K562 (cell line): ENCODE data around the gene KCNK3. TPM values are rescaled to one million over a fixed set of nuclear protein-coding genes. Genes with fewer than 3 reads are reported as not detected.
A peak's percentile ranks its signal among the peaks of the same experiment; 100 is the strongest.

Experiments
- BRD9 ChIP-seq: fragments of 450-650 bp; IDR thresholded peaks from 2 replicates; pipeline ENCODE4 v1.6.1; 2018; ENCODE audit warnings: low read depth; ENCODE audit not compliant: partially characterized antibody
- KLF16 ChIP-seq: IDR thresholded peaks from 2 replicates; pipeline ENCODE4 v1.6.1; 2016; ENCODE audit warnings: antibody characterized with exemption
- RAD21 ChIP-seq, 2 experiments: fragments of 250-450 bp in 1 of 2; fragments of 450-650 bp in 1 of 2; sonication (Bioruptor Pico) in 1 of 2; formaldehyde crosslinking in 1 of 2; IDR thresholded peaks in 1 of 2; conservative IDR thresholded peaks in 1 of 2; 2 replicates each; pipeline versions ENCODE4 v1.4.0 to v1.8.0; 2020 to 2022; ENCODE audit warnings: mild to moderate bottlenecking in 2 of 2, moderate library complexity in 1 of 2
- RBFOX2 ChIP-seq: fragments of 200-400 bp; formaldehyde crosslinking; IDR thresholded peaks from 2 replicates; pipeline ENCODE4 v1.6.1; 2017; ENCODE audit warnings: low read depth, mild to moderate bottlenecking, low read length, moderate library complexity
- RBM17 ChIP-seq: fragments of 200-400 bp; formaldehyde crosslinking; IDR thresholded peaks from 2 replicates; pipeline ENCODE4 v1.6.1; 2017; ENCODE audit warnings: low read depth, mild to moderate bottlenecking, low read length, borderline replicate concordance
- RBM39 ChIP-seq: fragments of 200-400 bp; formaldehyde crosslinking; optimal IDR thresholded peaks from 2 replicates; pipeline ENCODE3; 2018; ENCODE audit warnings: low read depth, low read length
- polyA plus RNA-seq, 8 experiments: library from polyadenylated mRNA; depleted of rRNA in 4 of 8; stranded (reverse) in 5 of 8; unstranded in 3 of 8; fragments of >200 nt; fragmentation: Nextera tagmentation in 2 of 8; fragmentation: Illumina TruSeq in 1 of 8; extraction: Ambion mirVana in 2 of 8; extraction: Trizol in 1 of 8; gene quantifications; 2 replicates each; pipeline versions ENCODE4 v1.2.1 to v1.2.3, GENCODE V29; 2011 to 2014; ENCODE audit warnings: inconsistent platforms in 1 of 8, missing spikeins in 1 of 8
- total RNA-seq, 7 experiments: library from RNA; depleted of rRNA in 6 of 7; stranded (reverse); fragments of >200 nt in 6 of 7; fragmentation: Illumina TruSeq in 2 of 7; extraction: Trizol in 2 of 7; gene quantifications; 2 replicates each; pipeline versions ENCODE4 v1.2.1 to v1.2.3, GENCODE V29; 2011 to 2021; ENCODE audit warnings: low replicate concordance in 1 of 7
- TF ChIP-seq, protein P1 (sequence below): fragments of 450-650 bp; IDR thresholded peaks from 2 replicates; pipeline ENCODE4 v1.6.1; 2016; ENCODE audit warnings: mild to moderate bottlenecking, moderate library complexity
- TF ChIP-seq, protein P2 (sequence below): sonication (generic); formaldehyde crosslinking; IDR thresholded peaks from 2 replicates; pipeline ENCODE4 v1.8.0; 2022; ENCODE audit warnings: mild to moderate bottlenecking, missing genetic modification reagents
- TF ChIP-seq, protein P3 (sequence below): fragments of 450-650 bp; IDR thresholded peaks from 2 replicates; pipeline ENCODE4 v1.6.1; 2016
- TF ChIP-seq, protein P4 (sequence below): sonication (generic); formaldehyde crosslinking; IDR thresholded peaks from 2 replicates; pipeline ENCODE4 v1.8.1; 2022; ENCODE audit warnings: missing genetic modification reagents
- TF ChIP-seq, protein P5 (sequence below), 2 experiments: IDR thresholded peaks; 2 replicates each; pipeline ENCODE4 v1.6.1; 2011; ENCODE audit warnings: borderline replicate concordance in 1 of 2, control low read depth in 1 of 2, low read depth in 1 of 2, low read length in 1 of 2, mild to moderate bottlenecking in 1 of 2, mixed read lengths in 1 of 2, moderate library complexity in 1 of 2; ENCODE audit not compliant: insufficient read depth in 1 of 2, insufficient read length in 1 of 2, poor library complexity in 1 of 2, severe bottlenecking in 1 of 2; ENCODE audit errors: extremely low read depth in 1 of 2

KCNK3 gene
- total and polyA plus RNA-seq, 9 of the 15 experiments (the other 6 are each of a cell fraction or from before 2014, with no cell fraction given) = 0.01 to 0.20 (median 0.07) TPM; not detected in 5

DNA sequence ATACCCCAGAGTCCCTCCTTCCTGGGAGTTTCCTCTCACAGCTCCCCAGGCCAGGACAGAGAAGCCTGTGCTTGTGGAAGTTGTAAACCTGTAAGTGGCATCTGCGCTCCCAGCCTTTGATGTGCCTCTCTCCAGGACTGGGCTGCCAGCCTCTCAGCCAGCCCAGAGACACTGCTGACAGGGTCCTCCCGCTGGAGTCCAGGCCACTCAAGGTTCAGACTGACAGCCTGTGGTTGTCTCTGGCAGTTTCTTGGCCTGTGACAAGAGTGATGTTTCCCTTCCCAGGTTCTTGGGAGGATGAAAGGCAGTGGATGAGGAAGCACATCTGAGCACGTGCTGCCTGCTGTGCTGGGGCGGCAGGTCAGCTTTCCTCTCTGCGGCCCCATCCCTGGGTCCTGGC, 74.6 kb downstream of the KCNK3 start (continued):
- TF ChIP-seq, protein P1, sequence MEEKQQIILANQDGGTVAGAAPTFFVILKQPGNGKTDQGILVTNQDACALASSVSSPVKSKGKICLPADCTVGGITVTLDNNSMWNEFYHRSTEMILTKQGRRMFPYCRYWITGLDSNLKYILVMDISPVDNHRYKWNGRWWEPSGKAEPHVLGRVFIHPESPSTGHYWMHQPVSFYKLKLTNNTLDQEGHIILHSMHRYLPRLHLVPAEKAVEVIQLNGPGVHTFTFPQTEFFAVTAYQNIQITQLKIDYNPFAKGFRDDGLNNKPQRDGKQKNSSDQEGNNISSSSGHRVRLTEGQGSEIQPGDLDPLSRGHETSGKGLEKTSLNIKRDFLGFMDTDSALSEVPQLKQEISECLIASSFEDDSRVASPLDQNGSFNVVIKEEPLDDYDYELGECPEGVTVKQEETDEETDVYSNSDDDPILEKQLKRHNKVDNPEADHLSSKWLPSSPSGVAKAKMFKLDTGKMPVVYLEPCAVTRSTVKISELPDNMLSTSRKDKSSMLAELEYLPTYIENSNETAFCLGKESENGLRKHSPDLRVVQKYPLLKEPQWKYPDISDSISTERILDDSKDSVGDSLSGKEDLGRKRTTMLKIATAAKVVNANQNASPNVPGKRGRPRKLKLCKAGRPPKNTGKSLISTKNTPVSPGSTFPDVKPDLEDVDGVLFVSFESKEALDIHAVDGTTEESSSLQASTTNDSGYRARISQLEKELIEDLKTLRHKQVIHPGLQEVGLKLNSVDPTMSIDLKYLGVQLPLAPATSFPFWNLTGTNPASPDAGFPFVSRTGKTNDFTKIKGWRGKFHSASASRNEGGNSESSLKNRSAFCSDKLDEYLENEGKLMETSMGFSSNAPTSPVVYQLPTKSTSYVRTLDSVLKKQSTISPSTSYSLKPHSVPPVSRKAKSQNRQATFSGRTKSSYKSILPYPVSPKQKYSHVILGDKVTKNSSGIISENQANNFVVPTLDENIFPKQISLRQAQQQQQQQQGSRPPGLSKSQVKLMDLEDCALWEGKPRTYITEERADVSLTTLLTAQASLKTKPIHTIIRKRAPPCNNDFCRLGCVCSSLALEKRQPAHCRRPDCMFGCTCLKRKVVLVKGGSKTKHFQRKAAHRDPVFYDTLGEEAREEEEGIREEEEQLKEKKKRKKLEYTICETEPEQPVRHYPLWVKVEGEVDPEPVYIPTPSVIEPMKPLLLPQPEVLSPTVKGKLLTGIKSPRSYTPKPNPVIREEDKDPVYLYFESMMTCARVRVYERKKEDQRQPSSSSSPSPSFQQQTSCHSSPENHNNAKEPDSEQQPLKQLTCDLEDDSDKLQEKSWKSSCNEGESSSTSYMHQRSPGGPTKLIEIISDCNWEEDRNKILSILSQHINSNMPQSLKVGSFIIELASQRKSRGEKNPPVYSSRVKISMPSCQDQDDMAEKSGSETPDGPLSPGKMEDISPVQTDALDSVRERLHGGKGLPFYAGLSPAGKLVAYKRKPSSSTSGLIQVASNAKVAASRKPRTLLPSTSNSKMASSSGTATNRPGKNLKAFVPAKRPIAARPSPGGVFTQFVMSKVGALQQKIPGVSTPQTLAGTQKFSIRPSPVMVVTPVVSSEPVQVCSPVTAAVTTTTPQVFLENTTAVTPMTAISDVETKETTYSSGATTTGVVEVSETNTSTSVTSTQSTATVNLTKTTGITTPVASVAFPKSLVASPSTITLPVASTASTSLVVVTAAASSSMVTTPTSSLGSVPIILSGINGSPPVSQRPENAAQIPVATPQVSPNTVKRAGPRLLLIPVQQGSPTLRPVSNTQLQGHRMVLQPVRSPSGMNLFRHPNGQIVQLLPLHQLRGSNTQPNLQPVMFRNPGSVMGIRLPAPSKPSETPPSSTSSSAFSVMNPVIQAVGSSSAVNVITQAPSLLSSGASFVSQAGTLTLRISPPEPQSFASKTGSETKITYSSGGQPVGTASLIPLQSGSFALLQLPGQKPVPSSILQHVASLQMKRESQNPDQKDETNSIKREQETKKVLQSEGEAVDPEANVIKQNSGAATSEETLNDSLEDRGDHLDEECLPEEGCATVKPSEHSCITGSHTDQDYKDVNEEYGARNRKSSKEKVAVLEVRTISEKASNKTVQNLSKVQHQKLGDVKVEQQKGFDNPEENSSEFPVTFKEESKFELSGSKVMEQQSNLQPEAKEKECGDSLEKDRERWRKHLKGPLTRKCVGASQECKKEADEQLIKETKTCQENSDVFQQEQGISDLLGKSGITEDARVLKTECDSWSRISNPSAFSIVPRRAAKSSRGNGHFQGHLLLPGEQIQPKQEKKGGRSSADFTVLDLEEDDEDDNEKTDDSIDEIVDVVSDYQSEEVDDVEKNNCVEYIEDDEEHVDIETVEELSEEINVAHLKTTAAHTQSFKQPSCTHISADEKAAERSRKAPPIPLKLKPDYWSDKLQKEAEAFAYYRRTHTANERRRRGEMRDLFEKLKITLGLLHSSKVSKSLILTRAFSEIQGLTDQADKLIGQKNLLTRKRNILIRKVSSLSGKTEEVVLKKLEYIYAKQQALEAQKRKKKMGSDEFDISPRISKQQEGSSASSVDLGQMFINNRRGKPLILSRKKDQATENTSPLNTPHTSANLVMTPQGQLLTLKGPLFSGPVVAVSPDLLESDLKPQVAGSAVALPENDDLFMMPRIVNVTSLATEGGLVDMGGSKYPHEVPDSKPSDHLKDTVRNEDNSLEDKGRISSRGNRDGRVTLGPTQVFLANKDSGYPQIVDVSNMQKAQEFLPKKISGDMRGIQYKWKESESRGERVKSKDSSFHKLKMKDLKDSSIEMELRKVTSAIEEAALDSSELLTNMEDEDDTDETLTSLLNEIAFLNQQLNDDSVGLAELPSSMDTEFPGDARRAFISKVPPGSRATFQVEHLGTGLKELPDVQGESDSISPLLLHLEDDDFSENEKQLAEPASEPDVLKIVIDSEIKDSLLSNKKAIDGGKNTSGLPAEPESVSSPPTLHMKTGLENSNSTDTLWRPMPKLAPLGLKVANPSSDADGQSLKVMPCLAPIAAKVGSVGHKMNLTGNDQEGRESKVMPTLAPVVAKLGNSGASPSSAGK = peak; percentile 34
- TF ChIP-seq, protein P2, sequence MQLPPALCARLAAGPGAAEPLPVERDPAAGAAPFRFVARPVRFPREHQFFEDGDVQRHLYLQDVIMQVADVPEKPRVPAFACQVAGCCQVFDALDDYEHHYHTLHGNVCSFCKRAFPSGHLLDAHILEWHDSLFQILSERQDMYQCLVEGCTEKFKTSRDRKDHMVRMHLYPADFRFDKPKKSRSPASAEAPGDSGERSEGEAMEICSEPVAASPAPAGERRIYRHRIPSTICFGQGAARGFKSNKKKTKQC = no peak
- no peak for TF ChIP-seq BRD9
- no peak for TF ChIP-seq RBM39
- TF ChIP-seq, protein P3, sequence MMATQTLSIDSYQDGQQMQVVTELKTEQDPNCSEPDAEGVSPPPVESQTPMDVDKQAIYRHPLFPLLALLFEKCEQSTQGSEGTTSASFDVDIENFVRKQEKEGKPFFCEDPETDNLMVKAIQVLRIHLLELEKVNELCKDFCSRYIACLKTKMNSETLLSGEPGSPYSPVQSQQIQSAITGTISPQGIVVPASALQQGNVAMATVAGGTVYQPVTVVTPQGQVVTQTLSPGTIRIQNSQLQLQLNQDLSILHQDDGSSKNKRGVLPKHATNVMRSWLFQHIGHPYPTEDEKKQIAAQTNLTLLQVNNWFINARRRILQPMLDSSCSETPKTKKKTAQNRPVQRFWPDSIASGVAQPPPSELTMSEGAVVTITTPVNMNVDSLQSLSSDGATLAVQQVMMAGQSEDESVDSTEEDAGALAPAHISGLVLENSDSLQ = peak; percentile 79
- peak; percentile 43 for TF ChIP-seq RBFOX2
- TF ChIP-seq RBM17 = no peak
- TF ChIP-seq, protein P4, sequence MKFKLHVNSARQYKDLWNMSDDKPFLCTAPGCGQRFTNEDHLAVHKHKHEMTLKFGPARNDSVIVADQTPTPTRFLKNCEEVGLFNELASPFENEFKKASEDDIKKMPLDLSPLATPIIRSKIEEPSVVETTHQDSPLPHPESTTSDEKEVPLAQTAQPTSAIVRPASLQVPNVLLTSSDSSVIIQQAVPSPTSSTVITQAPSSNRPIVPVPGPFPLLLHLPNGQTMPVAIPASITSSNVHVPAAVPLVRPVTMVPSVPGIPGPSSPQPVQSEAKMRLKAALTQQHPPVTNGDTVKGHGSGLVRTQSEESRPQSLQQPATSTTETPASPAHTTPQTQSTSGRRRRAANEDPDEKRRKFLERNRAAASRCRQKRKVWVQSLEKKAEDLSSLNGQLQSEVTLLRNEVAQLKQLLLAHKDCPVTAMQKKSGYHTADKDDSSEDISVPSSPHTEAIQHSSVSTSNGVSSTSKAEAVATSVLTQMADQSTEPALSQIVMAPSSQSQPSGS (CRISPR knock-in tag) = no peak
- no peak for TF ChIP-seq KLF16
- no peak for TF ChIP-seq RAD21 (CRISPR knock-in tag; conservative IDR thresholded peaks at IDR 0.05 in 1 of 2, IDR thresholded peaks at IDR 0.05 in 1 of 2)
- TF ChIP-seq, protein P5, sequence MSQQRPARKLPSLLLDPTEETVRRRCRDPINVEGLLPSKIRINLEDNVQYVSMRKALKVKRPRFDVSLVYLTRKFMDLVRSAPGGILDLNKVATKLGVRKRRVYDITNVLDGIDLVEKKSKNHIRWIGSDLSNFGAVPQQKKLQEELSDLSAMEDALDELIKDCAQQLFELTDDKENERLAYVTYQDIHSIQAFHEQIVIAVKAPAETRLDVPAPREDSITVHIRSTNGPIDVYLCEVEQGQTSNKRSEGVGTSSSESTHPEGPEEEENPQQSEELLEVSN (IDR thresholded peaks at IDR 0.05; ENCODE audit: borderline replicate concordance in 1 of 2, extremely low read depth in 1 of 2, insufficient read depth in 1 of 2, insufficient read length in 1 of 2, low read depth in 1 of 2, low read length in 1 of 2, poor library complexity in 1 of 2, severe bottlenecking in 1 of 2) = peak in 1 of 2 experiments; percentile 59
